MM.1S (cell line): ENCODE measurements around the gene ERV3-1.
"Not testable (repeated sequence)": the region's sequence is repeated elsewhere in the genome, so short reads cannot be mapped to it uniquely, and the experiment has no call there.

Experiments used
- CTCF ChIP-seq: fragments of 300-600 bp; sonication (generic); IDR thresholded peaks from 2 replicates; pipeline ENCODE4 v1.5.1; 2016; ENCODE audit warnings: antibody characterized with exemption, low read length, mixed read lengths
- EZH2phosphoT487 ChIP-seq: fragments of 300-600 bp; sonication (generic); IDR thresholded peaks from 2 replicates; pipeline ENCODE4 v1.6.1; 2018; ENCODE audit warnings: antibody characterized with exemption, low read length

- TF ChIP-seq EZH2phosphoT487, CTCF: not testable (repeated sequence)
Observed at GRCh38 chr7:64948774-64949173, 57.7 kb downstream of the ERV3-1 start.
